Transverse colon (tissue), 3 donors: ENCODE data around the gene TBC1D2B.
"Not testable (repeated sequence)": the region's sequence is repeated elsewhere in the genome, so short reads cannot be mapped to it uniquely, and the experiment has no call there.

Experiments
- CTCF ChIP-seq, 5 experiments: fragments of 200-600 bp in 3 of 5; fragments of 450-650 bp in 2 of 5; sonication (generic) in 3 of 5; IDR thresholded peaks; 1 replicate in 2 of 5; 2 replicates in 3 of 5; pipeline ENCODE4 v1.5.1; 2016 to 2017; ENCODE audit warnings: antibody characterized with exemption in 5 of 5, inconsistent platforms in 3 of 5, mild to moderate bottlenecking in 2 of 5, moderate library complexity in 1 of 5
- POLR2A ChIP-seq: fragments of 450-650 bp; IDR thresholded peaks from one replicate; pipeline ENCODE4 v1.6.1; 2016; ENCODE audit warnings: antibody characterized with exemption, mild to moderate bottlenecking, moderate library complexity

- TF ChIP-seq CTCF (IDR thresholded peaks at IDR 0.05); POLR2A: not testable (repeated sequence)
Observed at GRCh38 chr15:77977903-77978758, 99.4 kb downstream of the TBC1D2B start.
